BLaER1 (cell line): ENCODE data around the gene ZNF831.
A peak's percentile ranks its signal among the peaks of the same experiment; 100 is the strongest.

Experiments
- H3K27ac ChIP-seq: shearing (Covaris generic); formaldehyde crosslinking; 2 replicates; pipeline ENCODE4 v1.8.1; 2022
- H3K27me3 ChIP-seq: shearing (Covaris generic); formaldehyde crosslinking; 2 replicates; pipeline ENCODE4 v1.8.1; 2022
- H3K36me3 ChIP-seq: shearing (Covaris generic); formaldehyde crosslinking; 2 replicates; pipeline ENCODE4 v1.8.1; 2022
- H3K4me1 ChIP-seq: shearing (Covaris generic); formaldehyde crosslinking; 2 replicates; pipeline ENCODE4 v1.8.1; 2022
- H3K4me2 ChIP-seq: shearing (Covaris generic); formaldehyde crosslinking; 2 replicates; pipeline ENCODE4 v1.8.1; 2022
- H3K4me3 ChIP-seq: shearing (Covaris generic); formaldehyde crosslinking; 2 replicates; pipeline ENCODE4 v1.8.1; 2022
- H3K9ac ChIP-seq: shearing (Covaris generic); formaldehyde crosslinking; 2 replicates; pipeline ENCODE4 v1.8.1; 2022
- H3K9me3 ChIP-seq: shearing (Covaris generic); formaldehyde crosslinking; 2 replicates; pipeline ENCODE4 v1.8.1; 2022
- H4K20me1 ChIP-seq: shearing (Covaris generic); formaldehyde crosslinking; 2 replicates; pipeline ENCODE4 v1.8.1; 2022
- Cebpa-rat ChIP-seq: shearing (Covaris generic); IDR thresholded peaks from 2 replicates; pipeline ENCODE4 v1.8.1; 2022

The ZNF831 gene

GRCh38 chr20:59175002-59175401 is 11.4 kb downstream of the ZNF831 start:
- Histone ChIP-seq H3K9me3 (0 out of 2 replicates have a peak, but pooled peaks cover 5% of the 10 kb centered on the region), H4K20me1 (no peaks in the 10 kb centered on the region), H3K4me1 (peaks cover 15% of the 10 kb centered on the region), H3K36me3 (no peaks in the 10 kb centered on the region; the same call in 1 of the 2 replicates), H3K9ac (no peak overlapping the region), H3K27me3 (no peaks in the 10 kb centered on the region), H3K4me2 (no peak overlapping the region), H3K27ac (no peak overlapping the region), H3K4me3 (no peak overlapping the region)
- no peak for TF ChIP-seq Cebpa-rat

GRCh38 chr20:59175861-59176260 is 12.2 kb downstream of the ZNF831 start:
- H3K4me1 ChIP-seq, result peaks cover 15% of the 10 kb centered on the region
- H3K4me3 ChIP-seq, result no peak overlapping the region
- no peaks in the 10 kb centered on the region for H3K27me3 ChIP-seq
- no peak overlapping the region for H3K9ac ChIP-seq
- no peak overlapping the region for H3K4me2 ChIP-seq
- H4K20me1 ChIP-seq, result no peaks in the 10 kb centered on the region
- H3K36me3 ChIP-seq, result no peaks in the 10 kb centered on the region; the same call in 1 of the 2 replicates
- no peak overlapping the region for H3K27ac ChIP-seq
- H3K9me3 ChIP-seq, result 0 out of 2 replicates have a peak, but pooled peaks cover 5% of the 10 kb centered on the region
- TF ChIP-seq Cebpa-rat, result no peak

- TF ChIP-seq Cebpa-rat, result no peak
- no peak overlapping the region for H3K4me2 ChIP-seq
- H3K36me3 ChIP-seq, result no peaks in the 10 kb centered on the region
- H3K4me1 ChIP-seq, result peaks cover 17% of the 10 kb centered on the region
- peaks cover 10% of the 10 kb centered on the region; the same call in 1 of the 2 replicates for H3K9me3 ChIP-seq
- no peak overlapping the region for H3K9ac ChIP-seq
- H3K27ac ChIP-seq, result no peak overlapping the region
- no peaks in the 10 kb centered on the region for H4K20me1 ChIP-seq
- H3K27me3 ChIP-seq, result no peaks in the 10 kb centered on the region
- no peak overlapping the region for H3K4me3 ChIP-seq
These were observed 13.2 kb downstream of the ZNF831 start for GRCh38 chr20:59176812-59177211.

GRCh38 chr20:59177266-59178250 is 13.9 kb downstream of the ZNF831 start:
- no peaks in the 10 kb centered on the region for H3K36me3 ChIP-seq
- H4K20me1 ChIP-seq, result no peaks in the 10 kb centered on the region
- no peak overlapping the region for H3K4me3 ChIP-seq
- H3K9ac ChIP-seq, result no peak overlapping the region
- peaks cover 25% of the 10 kb centered on the region for H3K4me1 ChIP-seq
- H3K27me3 ChIP-seq, result no peaks in the 10 kb centered on the region
- H3K9me3 ChIP-seq, result peaks cover 10% of the 10 kb centered on the region; the same call in 1 of the 2 replicates
- H3K4me2 ChIP-seq, result peak overlapping the region; percentile 42
- no peak overlapping the region for H3K27ac ChIP-seq
- no peak for TF ChIP-seq Cebpa-rat

- no peak for TF ChIP-seq Cebpa-rat
- H3K9ac ChIP-seq, result no peak overlapping the region
- no peaks in the 10 kb centered on the region for H3K36me3 ChIP-seq
- H3K4me1 ChIP-seq, result peaks cover 35% of the 10 kb centered on the region
- no peak overlapping the region for H3K4me2 ChIP-seq
- H4K20me1 ChIP-seq, result no peaks in the 10 kb centered on the region
- H3K4me3 ChIP-seq, result no peak overlapping the region
- H3K27me3 ChIP-seq, result no peaks in the 10 kb centered on the region
- H3K9me3 ChIP-seq, result peaks cover 10% of the 10 kb centered on the region; the same call in 1 of the 2 replicates
- H3K27ac ChIP-seq, result no peak overlapping the region
These were observed 15.5 kb downstream of the ZNF831 start for GRCh38 chr20:59178983-59179595.

- H3K36me3 ChIP-seq, result no peaks in the 10 kb centered on the region
- H3K27me3 ChIP-seq, result no peaks in the 10 kb centered on the region
- no peak overlapping the region for H3K27ac ChIP-seq
- no peak for TF ChIP-seq Cebpa-rat
- no peak overlapping the region for H3K4me2 ChIP-seq
- no peaks in the 10 kb centered on the region for H4K20me1 ChIP-seq
- H3K4me3 ChIP-seq, result no peak overlapping the region
- peaks cover 10% of the 10 kb centered on the region; the same call in 1 of the 2 replicates for H3K9me3 ChIP-seq
- H3K9ac ChIP-seq, result no peak overlapping the region
- peaks cover 44% of the 10 kb centered on the region for H3K4me1 ChIP-seq
These were observed 16.4 kb downstream of the ZNF831 start for GRCh38 chr20:59179988-59180387.

- no peak overlapping the region for H3K4me3 ChIP-seq
- no peak for TF ChIP-seq Cebpa-rat
- H3K9ac ChIP-seq, result no peak overlapping the region
These were observed 18.3 kb downstream of the ZNF831 start for GRCh38 chr20:59181936-59182335.

GRCh38 chr20:59182401-59183044 is 18.9 kb downstream of the ZNF831 start:
- peak overlapping the region; percentile 57 for H3K4me2 ChIP-seq
- no peak overlapping the region for H3K4me3 ChIP-seq
- H4K20me1 ChIP-seq, result no peaks in the 10 kb centered on the region
- no peak overlapping the region for H3K27ac ChIP-seq
- TF ChIP-seq Cebpa-rat, result 0 out of 2 replicates have a peak, but pooled peaks have one; percentile 9
- H3K27me3 ChIP-seq, result no peaks in the 10 kb centered on the region
- H3K9ac ChIP-seq, result no peak overlapping the region
- peaks cover 5% of the 10 kb centered on the region; the same call in 1 of the 2 replicates for H3K9me3 ChIP-seq
- peaks cover 56% of the 10 kb centered on the region for H3K4me1 ChIP-seq
- no peaks in the 10 kb centered on the region for H3K36me3 ChIP-seq

More at GRCh38 chr20:59181936-59182335, 18.3 kb downstream of the ZNF831 start:
- Histone ChIP-seq H3K4me2 (peak overlapping the region; percentile 57), H3K9me3 (peaks cover 9% of the 10 kb centered on the region; the same call in 1 of the 2 replicates), H3K36me3 (no peaks in the 10 kb centered on the region), H3K27ac (no peak overlapping the region), H3K27me3 (no peaks in the 10 kb centered on the region), H4K20me1 (no peaks in the 10 kb centered on the region), H3K4me1 (peaks cover 58% of the 10 kb centered on the region)

GRCh38 chr20:59183751-59184150 is 20.1 kb downstream of the ZNF831 start:
- H3K27me3 ChIP-seq, result no peaks in the 10 kb centered on the region
- H3K4me1 ChIP-seq, result peaks cover 44% of the 10 kb centered on the region
- TF ChIP-seq Cebpa-rat, result no peak
- H3K27ac ChIP-seq, result no peak overlapping the region
- no peak overlapping the region for H3K9ac ChIP-seq
- no peak overlapping the region for H3K4me2 ChIP-seq
- no peaks in the 10 kb centered on the region for H3K36me3 ChIP-seq
- no peaks in the 10 kb centered on the region for H4K20me1 ChIP-seq
- H3K9me3 ChIP-seq, result peaks cover 5% of the 10 kb centered on the region; the same call in 1 of the 2 replicates
- H3K4me3 ChIP-seq, result no peak overlapping the region
